DND-41 (cell line): Measurements from ENCODE around the gene DUSP10.

Source experiments
- EZH2 ChIP-seq: IDR thresholded peaks from 3 replicates; pipeline ENCODE4 v1.6.1; 2012; ENCODE audit warnings: borderline replicate concordance, low read depth, mild to moderate bottlenecking, moderate library complexity, low read length, inconsistent platforms; ENCODE audit not compliant: severe bottlenecking
- TF ChIP-seq, protein P1 (sequence below): IDR thresholded peaks from 2 replicates; pipeline ENCODE4 v1.5.1; 2012; ENCODE audit warnings: borderline replicate concordance, low read length, moderate library complexity, mild to moderate bottlenecking; ENCODE audit not compliant: poor library complexity, severe bottlenecking; ENCODE audit errors: extremely low read depth

DNA sequence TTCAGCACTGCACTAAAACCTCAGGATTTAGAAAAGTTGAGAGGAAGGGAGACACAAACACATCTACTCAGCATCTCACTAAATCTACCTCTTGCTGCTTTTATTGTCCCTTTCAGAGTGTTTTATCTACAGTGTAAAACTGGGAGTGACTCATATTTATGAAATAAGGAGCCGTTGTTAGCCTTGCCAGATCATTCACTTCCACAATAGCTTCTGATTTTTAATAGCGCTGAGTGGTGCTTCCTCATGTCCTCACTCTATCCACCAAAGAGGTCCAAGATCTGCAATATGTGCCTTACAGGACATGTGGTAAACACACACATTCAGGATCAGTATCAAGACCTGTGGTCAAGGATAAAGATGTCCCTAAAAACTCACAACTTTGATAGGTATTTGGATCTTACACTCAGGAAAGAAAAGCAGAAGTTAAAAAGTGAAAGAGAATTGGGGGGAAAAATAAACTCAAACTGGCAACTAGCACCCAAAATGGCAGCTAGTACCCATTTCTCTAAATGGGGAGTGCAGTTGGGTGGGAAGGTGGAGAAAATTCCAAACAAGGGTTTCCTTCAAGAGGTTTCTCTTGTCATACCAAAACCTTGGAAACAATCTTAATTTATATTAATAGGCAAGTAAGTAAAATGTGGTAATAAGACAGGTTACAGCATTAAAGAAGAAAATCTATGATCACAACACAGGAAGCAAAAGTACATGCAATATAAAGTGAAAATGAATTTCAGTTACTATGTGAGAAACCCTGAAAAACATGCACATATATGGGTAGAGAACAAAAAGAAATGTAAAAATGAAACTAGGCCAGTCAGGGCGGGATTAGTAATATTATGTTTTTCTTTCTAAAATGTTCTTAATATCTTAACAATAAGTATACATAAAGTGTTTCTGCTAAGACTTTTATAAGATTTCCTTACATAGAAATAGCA lies 15.9 kb downstream of the DUSP10 start:
- TF ChIP-seq, protein P1, sequence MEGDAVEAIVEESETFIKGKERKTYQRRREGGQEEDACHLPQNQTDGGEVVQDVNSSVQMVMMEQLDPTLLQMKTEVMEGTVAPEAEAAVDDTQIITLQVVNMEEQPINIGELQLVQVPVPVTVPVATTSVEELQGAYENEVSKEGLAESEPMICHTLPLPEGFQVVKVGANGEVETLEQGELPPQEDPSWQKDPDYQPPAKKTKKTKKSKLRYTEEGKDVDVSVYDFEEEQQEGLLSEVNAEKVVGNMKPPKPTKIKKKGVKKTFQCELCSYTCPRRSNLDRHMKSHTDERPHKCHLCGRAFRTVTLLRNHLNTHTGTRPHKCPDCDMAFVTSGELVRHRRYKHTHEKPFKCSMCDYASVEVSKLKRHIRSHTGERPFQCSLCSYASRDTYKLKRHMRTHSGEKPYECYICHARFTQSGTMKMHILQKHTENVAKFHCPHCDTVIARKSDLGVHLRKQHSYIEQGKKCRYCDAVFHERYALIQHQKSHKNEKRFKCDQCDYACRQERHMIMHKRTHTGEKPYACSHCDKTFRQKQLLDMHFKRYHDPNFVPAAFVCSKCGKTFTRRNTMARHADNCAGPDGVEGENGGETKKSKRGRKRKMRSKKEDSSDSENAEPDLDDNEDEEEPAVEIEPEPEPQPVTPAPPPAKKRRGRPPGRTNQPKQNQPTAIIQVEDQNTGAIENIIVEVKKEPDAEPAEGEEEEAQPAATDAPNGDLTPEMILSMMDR = no peak
- TF ChIP-seq EZH2 = no peak
